ENCODE measurements around the gene DIDO1. TPM values are rescaled to one million over a fixed set of nuclear protein-coding genes. Genes with fewer than 3 reads are reported as not detected.

The DIDO1 gene
- total RNA-seq, 2 experiments from 2014 or later, result 65.1 to 70.6 TPM

DNA sequence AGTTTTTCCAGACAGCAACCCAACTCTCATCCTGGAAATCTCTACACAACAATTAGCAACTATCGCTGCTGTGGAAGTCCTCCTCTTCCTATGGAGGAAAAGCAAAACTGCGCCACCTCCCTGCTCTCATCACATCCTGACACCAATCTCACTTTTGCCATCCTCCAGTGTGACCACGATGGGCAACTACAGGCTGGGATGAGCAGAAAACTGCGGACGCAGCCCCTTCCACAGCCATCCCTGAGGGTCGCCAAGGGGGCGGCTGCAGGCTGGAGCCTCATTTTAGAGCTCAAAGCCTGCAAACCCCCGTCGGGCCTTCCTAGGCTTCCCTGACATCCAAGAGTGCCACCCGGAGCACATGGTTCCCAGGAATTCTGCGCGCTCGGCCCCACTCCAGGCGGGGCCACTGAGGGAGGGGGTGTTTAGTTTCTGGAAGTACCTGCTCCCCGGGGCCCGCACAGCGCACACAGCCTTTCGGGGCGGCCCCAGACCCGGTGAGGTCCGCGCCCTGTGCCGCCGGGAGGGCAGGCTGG is 65.8 kb downstream of the DIDO1 start:
- TF ChIP-seq, protein P1, sequence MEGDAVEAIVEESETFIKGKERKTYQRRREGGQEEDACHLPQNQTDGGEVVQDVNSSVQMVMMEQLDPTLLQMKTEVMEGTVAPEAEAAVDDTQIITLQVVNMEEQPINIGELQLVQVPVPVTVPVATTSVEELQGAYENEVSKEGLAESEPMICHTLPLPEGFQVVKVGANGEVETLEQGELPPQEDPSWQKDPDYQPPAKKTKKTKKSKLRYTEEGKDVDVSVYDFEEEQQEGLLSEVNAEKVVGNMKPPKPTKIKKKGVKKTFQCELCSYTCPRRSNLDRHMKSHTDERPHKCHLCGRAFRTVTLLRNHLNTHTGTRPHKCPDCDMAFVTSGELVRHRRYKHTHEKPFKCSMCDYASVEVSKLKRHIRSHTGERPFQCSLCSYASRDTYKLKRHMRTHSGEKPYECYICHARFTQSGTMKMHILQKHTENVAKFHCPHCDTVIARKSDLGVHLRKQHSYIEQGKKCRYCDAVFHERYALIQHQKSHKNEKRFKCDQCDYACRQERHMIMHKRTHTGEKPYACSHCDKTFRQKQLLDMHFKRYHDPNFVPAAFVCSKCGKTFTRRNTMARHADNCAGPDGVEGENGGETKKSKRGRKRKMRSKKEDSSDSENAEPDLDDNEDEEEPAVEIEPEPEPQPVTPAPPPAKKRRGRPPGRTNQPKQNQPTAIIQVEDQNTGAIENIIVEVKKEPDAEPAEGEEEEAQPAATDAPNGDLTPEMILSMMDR (conservative IDR thresholded peaks at IDR 0.05; ENCODE audit: low read length), result no peak
- TF ChIP-seq EZH2phosphoT487 (IDR thresholded peaks at IDR 0.05; ENCODE audit: borderline replicate concordance, low read depth, low read length), result no peak
- Histone ChIP-seq H4K20me1 (ENCODE audit: insufficient read depth, low read length) (no peaks in the 10 kb centered on the region), H3K79me2 (ENCODE audit: insufficient read depth, low read depth, low read length) (peaks cover 7% of the 10 kb centered on the region; the same call in 1 of the 2 replicates), H3K36me3 (ENCODE audit: insufficient read depth, low read length) (peaks cover 29% of the 10 kb centered on the region), H3K4me3 (ENCODE audit: low read depth, low read length, poor library complexity, severe bottlenecking) (peak overlapping the region; percentile 64), H3K4me2 (ENCODE audit: low read length) (peak overlapping the region; percentile 68), H3K4me1 (ENCODE audit: insufficient read depth, low read length, poor library complexity, severe bottlenecking) (peaks cover 28% of the 10 kb centered on the region), H3K27ac (ENCODE audit: low read depth, low read length, poor library complexity, severe bottlenecking) (no peak overlapping the region), H2AFZ (ENCODE audit: low read length) (no peak overlapping the region), H3K9me2 (ENCODE audit: insufficient read depth, low read length) (no peaks in the 10 kb centered on the region), H3K9me3 (ENCODE audit: low read length) (no peaks in the 10 kb centered on the region)
- no TSS peak for BruUV-seq (replicated peaks)
- no peak for DNase-seq (ENCODE audit: low spot score)
- intact Hi-C loops (cut with micrococcal nuclease; ENCODE audit: unreplicated experiment), result no loop called here
- CTCF ChIA-PET (ENCODE audit: unreplicated experiment), result no interaction called here
- POLR2A ChIA-PET, result no interaction called here

DNA sequence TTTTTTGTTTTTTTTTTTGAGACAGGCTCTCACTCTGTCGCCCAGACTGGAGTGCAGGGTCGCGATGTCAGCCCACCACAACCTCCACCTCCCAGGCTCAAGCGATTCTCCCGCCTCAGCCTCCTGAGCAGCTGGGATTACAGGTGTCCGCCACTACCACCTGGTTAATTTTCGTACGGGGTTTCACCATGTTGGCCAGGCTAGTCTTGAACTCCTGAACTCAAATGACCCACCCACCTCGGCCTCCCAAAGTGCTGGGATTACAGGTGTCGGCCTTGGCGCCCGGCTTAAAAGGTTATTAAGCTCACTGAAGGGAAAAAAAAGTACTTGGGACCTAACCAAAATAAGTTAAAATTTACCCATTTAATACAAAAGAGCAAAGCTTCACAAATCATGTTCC is 66.6 kb downstream of the DIDO1 start:
- peaks cover 28% of the 10 kb centered on the region for H3K4me1 ChIP-seq (ENCODE audit: insufficient read depth, low read length, poor library complexity, severe bottlenecking)
- intact Hi-C loops (cut with micrococcal nuclease; ENCODE audit: unreplicated experiment), result no loop called here
- DNase-seq (ENCODE audit: low spot score), result no peak
- peaks cover 7% of the 10 kb centered on the region; the same call in 1 of the 2 replicates for H3K79me2 ChIP-seq (ENCODE audit: insufficient read depth, low read depth, low read length)
- peak overlapping the region; percentile 64 for H3K4me3 ChIP-seq (ENCODE audit: low read depth, low read length, poor library complexity, severe bottlenecking)
- H4K20me1 ChIP-seq (ENCODE audit: insufficient read depth, low read length), result no peaks in the 10 kb centered on the region
- POLR2A ChIA-PET, result no interaction called here
- H3K36me3 ChIP-seq (ENCODE audit: insufficient read depth, low read length), result peaks cover 36% of the 10 kb centered on the region
- no peaks in the 10 kb centered on the region for H3K9me3 ChIP-seq (ENCODE audit: low read length)
- H2AFZ ChIP-seq (ENCODE audit: low read length), result no peak overlapping the region
- H3K9me2 ChIP-seq (ENCODE audit: insufficient read depth, low read length), result no peaks in the 10 kb centered on the region
- H3K4me2 ChIP-seq (ENCODE audit: low read length), result peak overlapping the region; percentile 68
- no peak for TF ChIP-seq EZH2phosphoT487 (IDR thresholded peaks at IDR 0.05; ENCODE audit: borderline replicate concordance, low read depth, low read length)
- TF ChIP-seq, protein P1 (conservative IDR thresholded peaks at IDR 0.05; ENCODE audit: low read length), result no peak
- CTCF ChIA-PET (ENCODE audit: unreplicated experiment), result no interaction called here
- no peak overlapping the region for H3K27ac ChIP-seq (ENCODE audit: low read depth, low read length, poor library complexity, severe bottlenecking)
- BruUV-seq (replicated peaks), result no TSS peak

DNA sequence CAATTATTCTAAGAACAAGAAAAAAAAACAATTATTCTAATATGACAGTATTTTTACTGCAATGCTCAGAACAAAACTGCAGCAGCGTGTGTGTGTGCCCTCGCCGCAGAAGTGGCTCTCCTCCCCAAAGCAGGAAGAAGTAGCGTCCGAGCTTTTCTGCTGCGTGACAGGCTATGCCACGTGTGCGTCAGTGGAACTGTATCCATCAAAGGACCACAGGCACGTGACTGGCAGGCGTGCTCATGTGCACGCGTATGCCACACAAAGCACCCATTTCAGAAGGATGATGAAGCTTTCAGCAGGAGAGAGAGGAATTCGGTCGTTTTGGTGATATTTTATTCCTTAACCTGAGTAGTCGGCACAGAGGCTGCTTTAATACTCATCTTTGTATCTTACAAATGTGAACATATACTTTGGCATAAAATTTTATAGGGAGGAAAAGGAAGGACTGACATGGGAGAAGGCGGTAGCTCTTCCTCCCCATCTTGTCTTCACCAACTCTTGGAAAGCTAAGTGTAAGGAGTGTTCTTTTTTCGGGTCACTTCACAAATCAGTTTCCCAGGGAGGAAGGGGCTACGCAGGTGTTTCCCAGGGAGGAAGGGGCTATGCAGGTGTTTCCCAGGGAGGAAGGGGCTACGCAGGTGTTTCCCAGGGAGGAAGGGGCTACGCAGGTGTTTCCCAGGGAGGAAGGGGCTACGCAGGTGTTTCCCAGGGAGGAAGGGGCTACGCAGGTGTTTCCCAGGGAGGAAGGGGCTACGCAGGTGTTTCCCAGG is 68.1 kb downstream of the DIDO1 start:
- DNase-seq (ENCODE audit: low spot score), result no peak
- H3K36me3 ChIP-seq (ENCODE audit: insufficient read depth, low read length), result peaks cover 46% of the 10 kb centered on the region
- POLR2A ChIA-PET, result no interaction called here
- no peaks in the 10 kb centered on the region for H3K9me3 ChIP-seq (ENCODE audit: low read length)
- H2AFZ ChIP-seq (ENCODE audit: low read length), result no peak overlapping the region
- no TSS peak for BruUV-seq (replicated peaks)
- peaks cover 28% of the 10 kb centered on the region for H3K4me1 ChIP-seq (ENCODE audit: insufficient read depth, low read length, poor library complexity, severe bottlenecking)
- H3K27ac ChIP-seq (ENCODE audit: low read depth, low read length, poor library complexity, severe bottlenecking), result no peak overlapping the region
- peaks cover 7% of the 10 kb centered on the region; the same call in 1 of the 2 replicates for H3K79me2 ChIP-seq (ENCODE audit: insufficient read depth, low read depth, low read length)
- intact Hi-C loops (cut with micrococcal nuclease; ENCODE audit: unreplicated experiment), result no loop called here
- TF ChIP-seq EZH2phosphoT487 (IDR thresholded peaks at IDR 0.05; ENCODE audit: borderline replicate concordance, low read depth, low read length), result no peak
- TF ChIP-seq, protein P1 (conservative IDR thresholded peaks at IDR 0.05; ENCODE audit: low read length), result no peak
- no peak overlapping the region for H3K4me2 ChIP-seq (ENCODE audit: low read length)
- no peak overlapping the region for H3K4me3 ChIP-seq (ENCODE audit: low read depth, low read length, poor library complexity, severe bottlenecking)
- H4K20me1 ChIP-seq (ENCODE audit: insufficient read depth, low read length), result no peaks in the 10 kb centered on the region
- no peaks in the 10 kb centered on the region for H3K9me2 ChIP-seq (ENCODE audit: insufficient read depth, low read length)
- CTCF ChIA-PET (ENCODE audit: unreplicated experiment), result no interaction called here
